Measurements from ENCODE around the gene DARS1. TPM values are rescaled to one million over a fixed set of nuclear protein-coding genes. Genes with fewer than 3 reads are reported as not detected.

Gene DARS1
- polyA plus RNA-seq, 1 donor (not counting 4 experiments of a cell fraction or from before 2014, with no cell fraction given): 129 TPM

DNA sequence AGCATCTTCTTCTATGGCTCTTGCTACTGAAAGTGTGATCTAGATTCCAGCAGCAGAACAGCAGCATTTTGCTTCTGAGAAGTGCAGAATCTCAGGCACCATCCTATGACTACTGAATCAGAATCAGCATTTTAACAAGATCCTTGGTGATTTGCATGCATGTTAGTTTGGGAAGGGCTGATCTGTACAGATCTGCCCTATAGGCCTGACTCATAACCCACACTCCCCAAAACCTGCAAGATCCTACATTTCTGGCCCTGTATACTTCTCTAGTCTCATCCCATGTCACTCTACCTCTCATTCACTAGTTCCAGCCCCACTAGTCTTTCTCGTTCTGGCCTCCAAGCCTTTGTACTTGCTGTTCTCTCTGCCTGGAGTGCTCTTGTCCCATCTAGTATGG lies 15.7 kb upstream of the DARS1 start:
- Histone ChIP-seq H3K27me3 (ENCODE audit: control insufficient read depth, extremely low read depth, insufficient read depth, low read length) (no peaks in the 10 kb centered on the region), H3K9me3 (ENCODE audit: control insufficient read depth, low read depth, low read length) (no peaks in the 10 kb centered on the region), H3K4me2 (ENCODE audit: control insufficient read depth, extremely low read depth, insufficient read depth, low read depth, low read length) (no peak overlapping the region), H3K36me3 (ENCODE audit: control insufficient read depth in 2 of 2, extremely low read depth in 1 of 2, insufficient read depth in 2 of 2, low read length in 2 of 2) (no peaks in the 10 kb centered on the region), H3K4me3 (ENCODE audit: control insufficient read depth in 2 of 3, extremely low read depth in 1 of 3, insufficient read depth in 2 of 3, low read depth in 1 of 3, low read length in 3 of 3) (no peak overlapping the region), H3K9me1 (ENCODE audit: control insufficient read depth, extremely low read depth, insufficient read depth, low read length) (no peaks in the 10 kb centered on the region), H3K4me1 (ENCODE audit: control insufficient read depth, extremely low read depth, insufficient read depth, low read length) (no peaks in the 10 kb centered on the region), H3K9ac (ENCODE audit: control insufficient read depth, extremely low read depth, insufficient read depth, low read length) (no peak overlapping the region), H4K20me1 (ENCODE audit: control insufficient read depth, extremely low read depth, insufficient read depth, low read length) (no peaks in the 10 kb centered on the region), H2AFZ (ENCODE audit: control insufficient read depth, low read length) (no peak overlapping the region), H3K27ac (ENCODE audit: control insufficient read depth, insufficient read depth, low read length) (no peak overlapping the region), H3K79me2 (ENCODE audit: control insufficient read depth, insufficient read depth, low read length) (no peaks in the 10 kb centered on the region)
- no peak for FAIRE-seq
- TF ChIP-seq EZH2 (IDR thresholded peaks at IDR 0.05; ENCODE audit: low read length): no peak
- no peak for DNase-seq (ENCODE audit: low read depth, low spot score)
- dilution Hi-C loops (cut with MboI; ENCODE audit: extremely low pct_ligation_motif_present, low sequenced_read_pairs): no loop called here

- no peaks in the 10 kb centered on the region for H3K36me3 ChIP-seq (ENCODE audit: control insufficient read depth in 2 of 2, extremely low read depth in 1 of 2, insufficient read depth in 2 of 2, low read length in 2 of 2)
- dilution Hi-C loops (cut with MboI; ENCODE audit: extremely low pct_ligation_motif_present, low sequenced_read_pairs): no loop called here
- DNase-seq (ENCODE audit: low read depth, low spot score) (no peak), FAIRE-seq (no peak)
- H3K79me2 ChIP-seq (ENCODE audit: control insufficient read depth, insufficient read depth, low read length): no peaks in the 10 kb centered on the region
- H4K20me1 ChIP-seq (ENCODE audit: control insufficient read depth, extremely low read depth, insufficient read depth, low read length): no peaks in the 10 kb centered on the region
- H3K4me3 ChIP-seq (ENCODE audit: control insufficient read depth in 2 of 3, extremely low read depth in 1 of 3, insufficient read depth in 2 of 3, low read depth in 1 of 3, low read length in 3 of 3): no peak overlapping the region
- no peak overlapping the region for H2AFZ ChIP-seq (ENCODE audit: control insufficient read depth, low read length)
- H3K9me1 ChIP-seq (ENCODE audit: control insufficient read depth, extremely low read depth, insufficient read depth, low read length): no peaks in the 10 kb centered on the region
- H3K4me1 ChIP-seq (ENCODE audit: control insufficient read depth, extremely low read depth, insufficient read depth, low read length): no peaks in the 10 kb centered on the region
- no peak for TF ChIP-seq EZH2 (IDR thresholded peaks at IDR 0.05; ENCODE audit: low read length)
- TF ChIP-seq, protein P1, sequence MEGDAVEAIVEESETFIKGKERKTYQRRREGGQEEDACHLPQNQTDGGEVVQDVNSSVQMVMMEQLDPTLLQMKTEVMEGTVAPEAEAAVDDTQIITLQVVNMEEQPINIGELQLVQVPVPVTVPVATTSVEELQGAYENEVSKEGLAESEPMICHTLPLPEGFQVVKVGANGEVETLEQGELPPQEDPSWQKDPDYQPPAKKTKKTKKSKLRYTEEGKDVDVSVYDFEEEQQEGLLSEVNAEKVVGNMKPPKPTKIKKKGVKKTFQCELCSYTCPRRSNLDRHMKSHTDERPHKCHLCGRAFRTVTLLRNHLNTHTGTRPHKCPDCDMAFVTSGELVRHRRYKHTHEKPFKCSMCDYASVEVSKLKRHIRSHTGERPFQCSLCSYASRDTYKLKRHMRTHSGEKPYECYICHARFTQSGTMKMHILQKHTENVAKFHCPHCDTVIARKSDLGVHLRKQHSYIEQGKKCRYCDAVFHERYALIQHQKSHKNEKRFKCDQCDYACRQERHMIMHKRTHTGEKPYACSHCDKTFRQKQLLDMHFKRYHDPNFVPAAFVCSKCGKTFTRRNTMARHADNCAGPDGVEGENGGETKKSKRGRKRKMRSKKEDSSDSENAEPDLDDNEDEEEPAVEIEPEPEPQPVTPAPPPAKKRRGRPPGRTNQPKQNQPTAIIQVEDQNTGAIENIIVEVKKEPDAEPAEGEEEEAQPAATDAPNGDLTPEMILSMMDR (optimal IDR thresholded peaks at IDR 0.05 in 1 of 3, IDR thresholded peaks at IDR 0.05 in 1 of 3, conservative IDR thresholded peaks at IDR 0.05 in 1 of 3; ENCODE audit: extremely low read depth in 1 of 3, insufficient read depth in 2 of 3, low read length in 3 of 3): no peak
- no peak overlapping the region for H3K27ac ChIP-seq (ENCODE audit: control insufficient read depth, insufficient read depth, low read length)
- no peak overlapping the region for H3K9ac ChIP-seq (ENCODE audit: control insufficient read depth, extremely low read depth, insufficient read depth, low read length)
- no peak overlapping the region for H3K4me2 ChIP-seq (ENCODE audit: control insufficient read depth, extremely low read depth, insufficient read depth, low read depth, low read length)
- H3K27me3 ChIP-seq (ENCODE audit: control insufficient read depth, extremely low read depth, insufficient read depth, low read length): no peaks in the 10 kb centered on the region
- H3K9me3 ChIP-seq (ENCODE audit: control insufficient read depth, low read depth, low read length): no peaks in the 10 kb centered on the region
These were observed 15.1 kb upstream of the DARS1 start for GRCh38 chr2:136000502-136000901.

GRCh38 chr2:135999899-136000298 lies 14.5 kb upstream of the DARS1 start:
- no peak for DNase-seq (ENCODE audit: low read depth, low spot score)
- no peak for FAIRE-seq
- no peaks in the 10 kb centered on the region for H4K20me1 ChIP-seq (ENCODE audit: control insufficient read depth, extremely low read depth, insufficient read depth, low read length)
- H3K36me3 ChIP-seq (ENCODE audit: control insufficient read depth in 2 of 2, extremely low read depth in 1 of 2, insufficient read depth in 2 of 2, low read length in 2 of 2): no peaks in the 10 kb centered on the region
- no peaks in the 10 kb centered on the region for H3K9me1 ChIP-seq (ENCODE audit: control insufficient read depth, extremely low read depth, insufficient read depth, low read length)
- no peak overlapping the region for H2AFZ ChIP-seq (ENCODE audit: control insufficient read depth, low read length)
- H3K27ac ChIP-seq (ENCODE audit: control insufficient read depth, insufficient read depth, low read length): no peak overlapping the region
- H3K9ac ChIP-seq (ENCODE audit: control insufficient read depth, extremely low read depth, insufficient read depth, low read length): no peak overlapping the region
- no peaks in the 10 kb centered on the region for H3K9me3 ChIP-seq (ENCODE audit: control insufficient read depth, low read depth, low read length)
- no peak overlapping the region for H3K4me3 ChIP-seq (ENCODE audit: control insufficient read depth in 2 of 3, extremely low read depth in 1 of 3, insufficient read depth in 2 of 3, low read depth in 1 of 3, low read length in 3 of 3)
- no peaks in the 10 kb centered on the region for H3K27me3 ChIP-seq (ENCODE audit: control insufficient read depth, extremely low read depth, insufficient read depth, low read length)
- dilution Hi-C loops (cut with MboI; ENCODE audit: extremely low pct_ligation_motif_present, low sequenced_read_pairs): no loop called here
- no peak for TF ChIP-seq EZH2 (IDR thresholded peaks at IDR 0.05; ENCODE audit: low read length)
- TF ChIP-seq, protein P1 (optimal IDR thresholded peaks at IDR 0.05 in 1 of 3, IDR thresholded peaks at IDR 0.05 in 1 of 3, conservative IDR thresholded peaks at IDR 0.05 in 1 of 3; ENCODE audit: extremely low read depth in 1 of 3, insufficient read depth in 2 of 3, low read length in 3 of 3): no peak
- H3K4me1 ChIP-seq (ENCODE audit: control insufficient read depth, extremely low read depth, insufficient read depth, low read length): no peaks in the 10 kb centered on the region
- no peak overlapping the region for H3K4me2 ChIP-seq (ENCODE audit: control insufficient read depth, extremely low read depth, insufficient read depth, low read depth, low read length)
- H3K79me2 ChIP-seq (ENCODE audit: control insufficient read depth, insufficient read depth, low read length): no peaks in the 10 kb centered on the region

All from keratinocyte (primary cell).